CD4-positive, alpha-beta memory T cell (primary cell): ENCODE results near the gene SCAMP3. TPM values are rescaled to one million over a fixed set of nuclear protein-coding genes. Genes with fewer than 3 reads are reported as not detected.
"Not testable (repeated sequence)": the region's sequence is repeated elsewhere in the genome, so short reads cannot be mapped to it uniquely, and the experiment has no call there.

ENCODE experiments used
- CTCF ChIA-PET: fragments of 350-600 bp; sonication (Branson Sonifier 250); formaldehyde crosslinking; loops from one replicate; lab custom pipeline; 2021; ENCODE audit warnings: inconsistent platforms; ENCODE audit not compliant: partially characterized antibody; lab: Charles Lee
- POLR2A ChIA-PET: fragments of 350-600 bp; sonication (Branson Sonifier 250); formaldehyde crosslinking; loops from one replicate; lab custom pipeline; 2021; ENCODE audit not compliant: partially characterized antibody; lab: Charles Lee
- DNase-seq, 5 donors: peaks; one replicate each; pipeline versions ENCODE4 v3.0.0 to v3.0.0-alpha.2; 2020 to 2022; ENCODE audit warnings: mixed read lengths in 1 of 5
- H3K27ac ChIP-seq: one replicate; pipeline ENCODE4 v1.7.0; 2013; ENCODE audit warnings: low read depth, low read length
- H3K27me3 ChIP-seq: 2 replicates; pipeline ENCODE4 v1.7.0; 2013; ENCODE audit warnings: mild to moderate bottlenecking, low read length, moderate library complexity; ENCODE audit not compliant: insufficient read depth
- H3K36me3 ChIP-seq: 2 replicates; pipeline ENCODE4 v1.7.0; 2013; ENCODE audit warnings: mild to moderate bottlenecking, low read length, moderate library complexity; ENCODE audit not compliant: insufficient read depth
- H3K4me1 ChIP-seq: 2 replicates; pipeline ENCODE4 v1.7.0; 2013; ENCODE audit warnings: mild to moderate bottlenecking, low read length, moderate library complexity; ENCODE audit not compliant: insufficient read depth
- H3K4me3 ChIP-seq, 2 donors: one replicate each; pipeline ENCODE4 v1.7.0; 2013; ENCODE audit warnings: low read length in 2 of 2, mild to moderate bottlenecking in 1 of 2
- H3K9me3 ChIP-seq, 2 donors: one replicate each; pipeline ENCODE4 v1.7.0; 2013; ENCODE audit warnings: low read length in 2 of 2, control low read depth in 1 of 2; ENCODE audit not compliant: control insufficient read depth in 1 of 2
- H3K27ac Mint-ChIP-seq, 7 donors: one replicate each; pipeline ENCODE4 v1.8.0; 2020 to 2021; ENCODE audit warnings: mixed read lengths in 7 of 7, mild to moderate bottlenecking in 6 of 7, inconsistent platforms in 3 of 7, moderate library complexity in 3 of 7
- H3K27me3 Mint-ChIP-seq, 2 donors: one replicate each; pipeline ENCODE4 v1.8.0; 2020 to 2021; ENCODE audit warnings: mixed read lengths in 2 of 2
- H3K36me3 Mint-ChIP-seq, 2 donors: one replicate each; pipeline ENCODE4 v1.8.0; 2020 to 2021; ENCODE audit warnings: mixed read lengths in 2 of 2, inconsistent platforms in 1 of 2, mild to moderate bottlenecking in 1 of 2
- H3K4me1 Mint-ChIP-seq, 4 donors: one replicate each; pipeline ENCODE4 v1.8.0; 2020 to 2021; ENCODE audit warnings: mixed read lengths in 4 of 4, mild to moderate bottlenecking in 1 of 4
- H3K4me3 Mint-ChIP-seq, 8 donors: one replicate each; pipeline ENCODE4 v1.8.0; 2020 to 2021; ENCODE audit warnings: mixed read lengths in 8 of 8, mild to moderate bottlenecking in 7 of 8, moderate library complexity in 6 of 8, inconsistent platforms in 3 of 8
- H3K9me3 Mint-ChIP-seq, 8 donors: one replicate each; pipeline ENCODE4 v1.8.0; 2020 to 2021; ENCODE audit warnings: mixed read lengths in 8 of 8, mild to moderate bottlenecking in 5 of 8, inconsistent platforms in 3 of 8, moderate library complexity in 1 of 8
- intact Hi-C: fragments of 100-400 bp; cut with micrococcal nuclease; formaldehyde crosslinking; loops from one replicate; pipeline ENCODE4 v1.15.1; 2023
- polyA plus RNA-seq, 2 donors: library from polyadenylated mRNA; unstranded; fragments of 300-500 nt; fragmentation: Illumina TruSeq; gene quantifications; one replicate each; pipeline ENCODE4 v1.2.3, GENCODE V29; 2021
- total RNA-seq, 2 experiments: library from RNA; stranded (reverse); gene quantifications; one replicate each; pipeline ENCODE4 v1.2.3, GENCODE V29; 2021

The SCAMP3 gene
- total and polyA plus RNA-seq, 4 experiments from 2014 or later, result 94.4 to 160 (median 116) TPM

GRCh38 chr1:155226188-155226909, 35.8 kb downstream of the SCAMP3 start:
- ChIA-PET POLR2A (interaction anchor here (1.1 to 3.8 kb wide), 13 partner anchors 15 to 141 kb away, joined by 3 to 89 read pairs (median 7); partner anchors contain the start of genes CLK2, KRTCAP2, MTX1 and THBS3), CTCF (interaction anchor here (0.7 to 7.4 kb wide), 16 partner anchors 11 to 135 kb away, joined by 3 to 106 read pairs (median 5); partner anchors contain the start of genes KRTCAP2, MTX1 and THBS3)
- Histone ChIP-seq H3K36me3 (no peaks in the 10 kb centered on the region), H3K9me3 (no peaks in the 10 kb centered on the region), H3K4me3 (peak overlapping the region; percentile 80 to 86), H3K4me1 (peaks cover 19% of the 10 kb centered on the region), H3K27ac (peak overlapping the region; percentile 69), H3K27me3 (no peaks in the 10 kb centered on the region)
- peaks cover 0 to 9% of the 10 kb centered on the region in 2 donors for H3K36me3 Mint-ChIP-seq
- no peaks in the 10 kb centered on the region for H3K9me3 Mint-ChIP-seq
- H3K4me1 Mint-ChIP-seq, result peaks cover 14 to 34% (median 25%) of the 10 kb centered on the region in 4 donors
- H3K27ac Mint-ChIP-seq, result peak overlapping the region; percentile 77 to 97 (median 93)
- H3K4me3 Mint-ChIP-seq, result peak overlapping the region; percentile 78 to 93 (median 88)
- DNase-seq, result peak; percentile 80 to 90 (median 83)
- H3K27me3 Mint-ChIP-seq, result no peaks in the 10 kb centered on the region
- intact Hi-C loops, result loop anchor here (1.0 kb wide), 3 partner anchors 19 to 135 kb away; partner anchors contain the start of gene THBS3

GRCh38 chr1:155225404-155225759, 36.8 kb downstream of the SCAMP3 start:
- H3K9me3 Mint-ChIP-seq, H3K9me3 ChIP-seq, DNase-seq, H3K36me3 Mint-ChIP-seq, H3K4me3 ChIP-seq, H3K27me3 ChIP-seq, H3K27ac ChIP-seq, H3K27me3 Mint-ChIP-seq, H3K36me3 ChIP-seq, intact Hi-C loops, H3K4me3 Mint-ChIP-seq: not testable (repeated sequence)
- ChIA-PET POLR2A (interaction anchor here (1.0 to 3.8 kb wide), 5 partner anchors 16 to 51 kb away, joined by 3 to 89 read pairs (median 3); partner anchors contain the start of genes MTX1 and THBS3), CTCF (interaction anchor here (1.3 to 7.4 kb wide), 7 partner anchors 18 to 134 kb away, joined by 3 to 106 read pairs (median 11); partner anchors contain the start of genes MTX1 and THBS3)
- H3K27ac Mint-ChIP-seq, result peak overlapping the region in 5 of 7 donors; percentile 48 to 79 (median 59)
- peaks cover 12 to 37% (median 27%) of the 10 kb centered on the region in 4 donors for H3K4me1 Mint-ChIP-seq
- peaks cover 19% of the 10 kb centered on the region for H3K4me1 ChIP-seq

DNA sequence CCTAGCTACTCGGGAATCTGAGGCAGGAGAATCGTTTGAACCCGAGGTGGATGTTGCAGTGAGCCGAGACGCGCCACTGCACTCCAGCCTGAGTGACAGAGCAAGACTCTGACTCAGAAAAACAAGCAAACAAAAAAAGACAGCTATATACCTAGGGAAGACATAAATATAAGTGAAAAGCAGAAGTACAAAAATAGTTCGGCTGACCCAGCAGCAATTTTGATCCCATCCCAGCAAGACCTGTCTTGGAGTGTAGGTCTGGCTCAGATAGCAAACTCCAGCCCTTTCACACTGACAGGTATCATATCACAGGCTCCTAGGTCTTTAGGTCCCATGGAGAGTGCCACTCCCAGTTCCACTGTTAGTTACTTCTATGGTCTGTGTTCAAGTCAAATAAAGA, 39.1 kb downstream of the SCAMP3 start:
- no peaks in the 10 kb centered on the region for H3K9me3 Mint-ChIP-seq
- ChIA-PET POLR2A (interaction anchor here (1.1 to 1.8 kb wide), 2 partner anchors 16 to 49 kb away, joined by 3 to 7 read pairs; no protein-coding TSS in a partner anchor), CTCF (interaction anchor here (7.4 kb wide), 1 partner anchor 15 kb away, joined by 106 read pairs; the partner anchor contains the start of genes MTX1 and THBS3)
- peaks cover 20 to 52% (median 38%) of the 10 kb centered on the region in 4 donors for H3K4me1 Mint-ChIP-seq
- no peaks in the 10 kb centered on the region for H3K27me3 Mint-ChIP-seq
- Histone ChIP-seq H3K36me3 (no peaks in the 10 kb centered on the region), H3K27me3 (no peaks in the 10 kb centered on the region), H3K4me1 (peaks cover 31% of the 10 kb centered on the region), H3K4me3 (no peak overlapping the region), H3K9me3 (no peaks in the 10 kb centered on the region), H3K27ac (no peak overlapping the region)
- H3K36me3 Mint-ChIP-seq, result peaks cover 0 to 11% of the 10 kb centered on the region in 2 donors
- intact Hi-C loops, result no loop called here
- no peak overlapping the region for H3K4me3 Mint-ChIP-seq
- peak overlapping the region in 2 of 7 donors; percentile 8 to 48 for H3K27ac Mint-ChIP-seq
- no peak for DNase-seq

DNA sequence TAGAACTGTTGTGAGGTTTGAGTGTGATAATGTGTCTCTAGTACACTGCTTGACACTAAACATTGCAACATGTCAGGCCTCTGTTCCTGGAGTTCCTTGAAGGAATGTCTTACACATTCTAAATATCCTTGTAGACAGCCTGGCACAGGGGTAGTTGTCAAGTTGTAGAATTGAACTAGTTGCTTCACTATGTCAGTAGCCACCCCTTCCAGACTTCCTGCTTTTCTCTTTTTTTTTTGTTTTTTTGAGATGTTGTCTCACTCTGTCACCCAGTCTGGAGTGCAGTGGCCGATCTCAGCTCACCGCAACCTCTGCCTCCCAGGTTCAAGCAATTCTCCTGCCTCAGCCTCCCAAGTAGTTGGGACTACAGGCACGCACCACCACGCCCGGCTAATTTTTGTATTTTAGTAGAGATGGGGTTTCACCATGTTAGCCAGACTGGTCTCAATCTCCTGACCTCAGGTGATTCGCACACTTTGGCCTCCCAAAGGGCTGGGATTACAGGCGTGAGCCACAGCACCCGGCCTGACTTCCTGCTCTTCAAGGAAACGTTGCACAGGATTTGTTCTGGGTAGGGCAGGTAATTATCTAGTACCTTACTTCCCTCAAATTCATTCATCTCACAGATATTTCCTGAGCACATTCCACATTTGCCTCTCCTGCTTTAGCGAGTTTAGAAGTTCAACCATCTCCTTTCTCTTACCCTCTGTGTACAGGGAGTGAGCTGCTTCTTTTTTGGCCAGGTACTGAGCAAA, 41.8 kb downstream of the SCAMP3 start:
- H3K27ac ChIP-seq, DNase-seq, H3K36me3 ChIP-seq, H3K27me3 Mint-ChIP-seq, intact Hi-C loops, H3K9me3 ChIP-seq, H3K27me3 ChIP-seq, H3K9me3 Mint-ChIP-seq, H3K4me3 Mint-ChIP-seq, H3K4me3 ChIP-seq, H3K36me3 Mint-ChIP-seq: not testable (repeated sequence)
- H3K4me1 ChIP-seq, result peaks cover 17% of the 10 kb centered on the region
- POLR2A ChIA-PET, result interaction anchor here (2.7 kb wide), 1 partner anchor 11 kb away, joined by 9 read pairs; no protein-coding TSS in a partner anchor
- CTCF ChIA-PET, result interaction anchor here (1.2 kb wide), 2 partner anchors 27 to 31 kb away, joined by 3 to 4 read pairs; no protein-coding TSS in a partner anchor
- Mint-ChIP-seq H3K27ac (peak overlapping the region; percentile 24 to 92 (median 48)), H3K4me1 (peaks cover 10 to 28% (median 20%) of the 10 kb centered on the region in 4 donors)

DNA sequence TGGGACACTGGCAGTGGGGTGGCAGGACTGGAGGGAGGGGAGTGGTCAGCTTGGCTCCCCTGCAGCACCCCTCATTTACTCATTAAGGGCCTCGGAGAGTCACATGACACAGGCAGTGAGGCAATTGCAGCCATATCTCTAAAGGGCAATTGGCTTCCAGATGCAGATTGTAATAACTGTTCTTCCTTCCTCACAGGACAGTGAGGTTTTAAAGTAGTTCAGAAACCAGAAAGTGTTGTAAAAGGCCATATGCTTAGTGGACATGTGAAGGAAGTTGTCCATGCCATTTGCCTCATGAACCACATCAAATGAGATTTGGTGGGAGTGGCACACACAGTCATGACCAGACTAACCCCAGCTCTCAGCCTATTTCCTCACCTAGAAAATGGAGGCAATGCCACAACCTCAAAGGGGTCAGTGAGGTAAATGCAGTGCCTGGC, 42.5 kb downstream of the SCAMP3 start:
- H3K4me3 Mint-ChIP-seq, result peak overlapping the region in 1 of 8 donors; percentile 20
- H3K4me3 ChIP-seq, result no peak overlapping the region
- H3K27me3 Mint-ChIP-seq, result no peaks in the 10 kb centered on the region
- no peaks in the 10 kb centered on the region for H3K36me3 ChIP-seq
- intact Hi-C loops, result no loop called here
- no peak overlapping the region for H3K27ac ChIP-seq
- peak in 1 of 5 donors; percentile 23 for DNase-seq
- no peaks in the 10 kb centered on the region for H3K27me3 ChIP-seq
- H3K27ac Mint-ChIP-seq, result peak overlapping the region in 6 of 7 donors; percentile 40 to 85 (median 78)
- H3K9me3 ChIP-seq, result no peaks in the 10 kb centered on the region
- H3K4me1 ChIP-seq, result peaks cover 21% of the 10 kb centered on the region
- H3K36me3 Mint-ChIP-seq, result peaks cover 9 to 11% of the 10 kb centered on the region in 2 donors
- ChIA-PET POLR2A (interaction anchor here (0.7 to 2.7 kb wide), 4 partner anchors 10 to 29 kb away, joined by 3 to 9 read pairs (median 4); no protein-coding TSS in a partner anchor), CTCF (interaction anchor here (1.8 to 2.1 kb wide), 2 partner anchors 10 to 26 kb away, joined by 3 to 6 read pairs; no protein-coding TSS in a partner anchor)
- H3K9me3 Mint-ChIP-seq, result no peaks in the 10 kb centered on the region
- H3K4me1 Mint-ChIP-seq, result peaks cover 16 to 35% (median 27%) of the 10 kb centered on the region in 4 donors

DNA sequence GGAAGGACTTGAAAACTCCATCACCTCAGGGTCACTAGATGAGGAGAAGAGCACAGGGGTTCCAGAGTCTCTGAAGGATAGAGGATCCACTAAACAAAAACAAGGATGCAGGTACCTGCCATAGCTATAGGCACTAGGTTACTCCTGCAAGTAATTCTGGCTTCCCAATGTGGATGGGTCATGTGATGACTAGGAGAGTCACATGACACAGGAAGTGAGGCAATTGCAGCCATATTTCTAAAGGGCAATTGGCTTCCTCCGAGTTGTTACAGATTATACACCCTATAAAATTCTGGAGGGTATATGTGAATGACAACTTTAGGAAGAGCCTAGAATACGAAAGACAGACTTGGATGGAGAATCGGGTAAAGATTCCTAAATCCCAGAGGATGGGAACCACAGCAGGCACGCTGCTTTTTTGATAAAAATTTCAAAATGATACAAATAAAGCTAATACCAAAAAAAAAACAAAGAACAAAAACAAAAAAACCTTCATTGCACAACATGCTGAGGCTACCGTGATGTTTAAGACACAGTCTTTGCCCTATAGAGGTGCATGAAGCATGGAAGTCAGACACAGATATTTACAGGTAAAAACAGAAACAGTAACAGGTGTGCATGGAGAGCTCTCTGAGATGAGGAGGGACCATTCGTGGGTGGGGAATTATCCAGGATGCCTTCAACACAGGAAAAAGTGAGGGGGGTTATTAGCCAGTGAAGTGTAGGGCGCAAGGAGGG, 43.1 kb downstream of the SCAMP3 start:
- Histone ChIP-seq H3K36me3 (no peaks in the 10 kb centered on the region), H3K27ac (no peak overlapping the region), H3K9me3 (no peaks in the 10 kb centered on the region), H3K27me3 (no peaks in the 10 kb centered on the region), H3K4me1 (peaks cover 21% of the 10 kb centered on the region), H3K4me3 (no peak overlapping the region)
- no peak for DNase-seq
- Mint-ChIP-seq H3K27me3 (no peaks in the 10 kb centered on the region), H3K36me3 (peaks cover 9 to 11% of the 10 kb centered on the region in 2 donors), H3K4me3 (peak overlapping the region in 3 of 8 donors; percentile 14 to 30 (median 21)), H3K9me3 (no peaks in the 10 kb centered on the region), H3K4me1 (peaks cover 16 to 35% (median 26%) of the 10 kb centered on the region in 4 donors), H3K27ac (peak overlapping the region; percentile 40 to 85 (median 72))
- POLR2A ChIA-PET, result interaction anchor here (0.7 to 2.7 kb wide), 4 partner anchors 9 to 30 kb away, joined by 3 to 9 read pairs (median 4); no protein-coding TSS in a partner anchor
- CTCF ChIA-PET, result interaction anchor here (1.1 to 2.1 kb wide), 3 partner anchors 10 to 46 kb away, joined by 3 to 6 read pairs (median 4); partner anchors contain the start of gene KRTCAP2
- intact Hi-C loops, result no loop called here
